IPS DF 6.9 (cell line): ENCODE measurements around the gene BCL2L12.

ENCODE experiments used
- DNase-seq: peaks from one replicate; pipeline ENCODE4 v3.0.0-alpha.2; 2013; ENCODE audit warnings: low read depth, low spot score
- H3K27ac ChIP-seq: one replicate; pipeline ENCODE4 v1.5.1; 2013; ENCODE audit warnings: low read length, control low read depth
- H3K27me3 ChIP-seq: 2 replicates; pipeline ENCODE4 v1.6.1; 2013; ENCODE audit warnings: mild to moderate bottlenecking, low read length; ENCODE audit not compliant: control insufficient read depth, insufficient read depth
- H3K36me3 ChIP-seq: 2 replicates; pipeline ENCODE4 v1.6.1; 2013; ENCODE audit warnings: low read length; ENCODE audit not compliant: control insufficient read depth, insufficient read depth
- H3K4me1 ChIP-seq: 2 replicates; pipeline ENCODE4 v1.6.1; 2013; ENCODE audit warnings: low read length; ENCODE audit not compliant: control insufficient read depth, insufficient read depth
- H3K4me3 ChIP-seq: 2 replicates; pipeline ENCODE4 v1.5.1; 2013; ENCODE audit warnings: mild to moderate bottlenecking, low read length
- H3K9me3 ChIP-seq: 2 replicates; pipeline ENCODE4 v1.6.1; 2013; ENCODE audit warnings: low read length, inconsistent platforms; ENCODE audit not compliant: control insufficient read depth, insufficient read depth
- WGBS: extraction: QIAGEN DNeasy Blood & Tissue Kit; methylation state at CpG from one replicate; pipeline ENCODE4 v1.1.7; 2013; ENCODE audit warnings: mixed read lengths, missing lambda C conversion rate; ENCODE audit not compliant: insufficient read length, insufficient coverage; 5-methylcytosine and 5-hydroxymethylcytosine counted together

Gene BCL2L12

DNA sequence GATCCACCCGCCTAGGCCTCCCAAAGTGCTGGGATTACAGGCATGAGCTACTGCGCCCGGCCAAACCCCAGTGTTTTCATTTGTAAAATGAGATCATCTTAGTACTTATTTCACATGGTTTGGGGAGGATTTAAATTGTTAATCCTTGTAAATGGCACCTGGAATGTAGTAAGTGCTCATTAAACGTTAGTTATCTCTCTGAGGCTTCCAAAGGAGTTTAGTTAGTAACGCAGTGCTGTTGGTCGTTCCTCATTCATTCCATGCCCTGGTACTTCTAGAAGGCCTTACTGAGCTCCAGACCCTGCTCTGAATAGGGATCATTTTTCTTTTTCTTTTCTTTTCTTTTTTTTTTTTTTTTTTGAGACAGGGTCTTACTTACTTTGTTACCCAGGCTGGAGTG is 30.4 kb downstream of the BCL2L12 start:
- no peak overlapping the region for H3K4me3 ChIP-seq
- H3K27me3 ChIP-seq, result no peaks in the 10 kb centered on the region
- no peak overlapping the region for H3K27ac ChIP-seq
- no CpG with 5 or more reads among the region's 6 CpGs for WGBS
- H3K4me1 ChIP-seq, result peaks cover 2% of the 10 kb centered on the region; the same call in 1 of the 2 replicates
- no peaks in the 10 kb centered on the region for H3K9me3 ChIP-seq
- no peak for DNase-seq
- H3K36me3 ChIP-seq, result peaks cover 10% of the 10 kb centered on the region; the same call in 1 of the 2 replicates

GRCh38 chr19:49696865-49697264 is 31.1 kb downstream of the BCL2L12 start:
- Histone ChIP-seq H3K4me1 (peaks cover 2% of the 10 kb centered on the region; the same call in 1 of the 2 replicates), H3K9me3 (no peaks in the 10 kb centered on the region), H3K27ac (no peak overlapping the region), H3K27me3 (no peaks in the 10 kb centered on the region), H3K36me3 (peaks cover 10% of the 10 kb centered on the region; the same call in 1 of the 2 replicates), H3K4me3 (no peak overlapping the region)
- no peak for DNase-seq
- no CpG with 5 or more reads among the region's 7 CpGs for WGBS

GRCh38 chr19:49699364-49699763 is 33.6 kb downstream of the BCL2L12 start:
- DNase-seq, result no peak
- WGBS, result no CpG with 5 or more reads among the region's 5 CpGs

GRCh38 chr19:49700563-49700962 is 34.8 kb downstream of the BCL2L12 start:
- no peaks in the 10 kb centered on the region for H3K27me3 ChIP-seq
- WGBS, result no CpG with 5 or more reads among the region's 11 CpGs
- no peaks in the 10 kb centered on the region for H3K4me1 ChIP-seq
- H3K4me3 ChIP-seq, result no peak overlapping the region
- H3K9me3 ChIP-seq, result no peaks in the 10 kb centered on the region
- H3K27ac ChIP-seq, result no peak overlapping the region
- H3K36me3 ChIP-seq, result peaks cover 12% of the 10 kb centered on the region; the same call in 1 of the 2 replicates
- DNase-seq, result no peak

More at GRCh38 chr19:49699364-49699763, 33.6 kb downstream of the BCL2L12 start:
- no peak overlapping the region for H3K4me3 ChIP-seq
- no peaks in the 10 kb centered on the region for H3K4me1 ChIP-seq
- H3K27me3 ChIP-seq, result no peaks in the 10 kb centered on the region
- peaks cover 8% of the 10 kb centered on the region; the same call in 1 of the 2 replicates for H3K36me3 ChIP-seq
- H3K9me3 ChIP-seq, result no peaks in the 10 kb centered on the region
- no peak overlapping the region for H3K27ac ChIP-seq

- Histone ChIP-seq H3K9me3 (no peaks in the 10 kb centered on the region), H3K27ac (no peak overlapping the region), H3K27me3 (no peaks in the 10 kb centered on the region), H3K4me1 (no peaks in the 10 kb centered on the region), H3K4me3 (no peak overlapping the region), H3K36me3 (peaks cover 18% of the 10 kb centered on the region)
- no peak for DNase-seq
- 100% methylated on average over 2 of the region's 40 CpGs for WGBS
Observed at GRCh38 chr19:49701271-49701786, 35.6 kb downstream of the BCL2L12 start.

GRCh38 chr19:49704888-49705642 is 39.3 kb downstream of the BCL2L12 start:
- H3K36me3 ChIP-seq, result peaks cover 27% of the 10 kb centered on the region
- no CpG with 5 or more reads among the region's 22 CpGs for WGBS
- H3K27ac ChIP-seq, result no peak overlapping the region
- no peak overlapping the region for H3K4me3 ChIP-seq
- DNase-seq, result no peak
- no peaks in the 10 kb centered on the region for H3K9me3 ChIP-seq
- no peaks in the 10 kb centered on the region for H3K4me1 ChIP-seq
- no peaks in the 10 kb centered on the region for H3K27me3 ChIP-seq

- DNase-seq, result no peak
- Histone ChIP-seq H3K27ac (no peak overlapping the region), H3K4me1 (no peaks in the 10 kb centered on the region), H3K4me3 (no peak overlapping the region), H3K36me3 (peaks cover 27% of the 10 kb centered on the region), H3K9me3 (no peaks in the 10 kb centered on the region), H3K27me3 (no peaks in the 10 kb centered on the region)
- no CpG with 5 or more reads among the region's 16 CpGs for WGBS
Observed at GRCh38 chr19:49705919-49706318, 40.2 kb downstream of the BCL2L12 start.

GRCh38 chr19:49710372-49710951 is 44.7 kb downstream of the BCL2L12 start:
- no peak for DNase-seq
- Histone ChIP-seq H3K9me3 (no peaks in the 10 kb centered on the region), H3K36me3 (peaks cover 32% of the 10 kb centered on the region), H3K4me3 (no peak overlapping the region), H3K4me1 (no peaks in the 10 kb centered on the region), H3K27me3 (no peaks in the 10 kb centered on the region), H3K27ac (no peak overlapping the region)
- WGBS, result no CpG with 5 or more reads among the region's 20 CpGs

DNA sequence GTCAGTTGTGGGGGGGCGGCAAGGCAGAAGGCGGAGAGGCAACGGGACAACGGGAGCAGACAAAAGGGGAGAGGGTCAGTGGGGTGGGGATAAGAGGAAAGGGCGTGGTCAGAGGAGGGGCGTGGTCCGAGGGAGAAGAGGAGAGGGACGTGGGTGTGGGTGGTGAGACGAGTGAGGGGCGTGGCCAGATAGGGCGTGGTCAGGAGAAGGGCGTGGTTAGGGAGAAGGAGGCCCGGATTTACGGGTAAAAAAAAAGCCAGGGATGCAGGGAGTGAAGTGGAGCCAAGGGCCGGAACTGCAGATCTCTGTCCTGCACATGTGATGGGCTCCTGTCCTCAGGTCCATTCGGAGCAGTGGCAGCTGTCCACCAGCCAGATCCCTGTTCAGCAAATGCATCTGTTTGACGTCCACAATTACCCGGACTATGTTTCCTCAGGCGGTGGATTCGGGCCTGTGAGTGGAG is 46.7 kb downstream of the BCL2L12 start:
- Histone ChIP-seq H3K27me3 (no peaks in the 10 kb centered on the region), H3K36me3 (peaks cover 19% of the 10 kb centered on the region; the same call in 1 of the 2 replicates), H3K9me3 (no peaks in the 10 kb centered on the region), H3K4me3 (no peak overlapping the region), H3K4me1 (no peaks in the 10 kb centered on the region), H3K27ac (no peak overlapping the region)
- no peak for DNase-seq
- WGBS, result no CpG with 5 or more reads among the region's 20 CpGs

- Histone ChIP-seq H3K4me1 (no peaks in the 10 kb centered on the region), H3K27me3 (no peaks in the 10 kb centered on the region), H3K36me3 (peaks cover 17% of the 10 kb centered on the region; the same call in 1 of the 2 replicates), H3K27ac (no peak overlapping the region), H3K9me3 (no peaks in the 10 kb centered on the region), H3K4me3 (no peak overlapping the region)
- DNase-seq, result no peak
- no CpG with 5 or more reads among the region's 8 CpGs for WGBS
Observed at GRCh38 chr19:49713236-49713845, 47.6 kb downstream of the BCL2L12 start.
